Dermis blood vessel endothelial cell (primary cell): Measurements from ENCODE around the gene YY1. TPM values are rescaled to one million over a fixed set of nuclear protein-coding genes. Genes with fewer than 3 reads are reported as not detected.
"Not testable (repeated sequence)": the region's sequence is repeated elsewhere in the genome, so short reads cannot be mapped to it uniquely, and the experiment has no call there.

ENCODE experiments used
- DNase-seq: peaks from one replicate; pipeline ENCODE4 v3.0.0; 2010
- total RNA-seq: library from RNA; depleted of rRNA; stranded (reverse); fragments of >200 nt; gene quantifications from 2 replicates; pipeline ENCODE4 v1.2.3, GENCODE V29; 2014

The YY1 gene
- total RNA-seq, 1 donor from 2014 or later, result 55.1 TPM

DNA sequence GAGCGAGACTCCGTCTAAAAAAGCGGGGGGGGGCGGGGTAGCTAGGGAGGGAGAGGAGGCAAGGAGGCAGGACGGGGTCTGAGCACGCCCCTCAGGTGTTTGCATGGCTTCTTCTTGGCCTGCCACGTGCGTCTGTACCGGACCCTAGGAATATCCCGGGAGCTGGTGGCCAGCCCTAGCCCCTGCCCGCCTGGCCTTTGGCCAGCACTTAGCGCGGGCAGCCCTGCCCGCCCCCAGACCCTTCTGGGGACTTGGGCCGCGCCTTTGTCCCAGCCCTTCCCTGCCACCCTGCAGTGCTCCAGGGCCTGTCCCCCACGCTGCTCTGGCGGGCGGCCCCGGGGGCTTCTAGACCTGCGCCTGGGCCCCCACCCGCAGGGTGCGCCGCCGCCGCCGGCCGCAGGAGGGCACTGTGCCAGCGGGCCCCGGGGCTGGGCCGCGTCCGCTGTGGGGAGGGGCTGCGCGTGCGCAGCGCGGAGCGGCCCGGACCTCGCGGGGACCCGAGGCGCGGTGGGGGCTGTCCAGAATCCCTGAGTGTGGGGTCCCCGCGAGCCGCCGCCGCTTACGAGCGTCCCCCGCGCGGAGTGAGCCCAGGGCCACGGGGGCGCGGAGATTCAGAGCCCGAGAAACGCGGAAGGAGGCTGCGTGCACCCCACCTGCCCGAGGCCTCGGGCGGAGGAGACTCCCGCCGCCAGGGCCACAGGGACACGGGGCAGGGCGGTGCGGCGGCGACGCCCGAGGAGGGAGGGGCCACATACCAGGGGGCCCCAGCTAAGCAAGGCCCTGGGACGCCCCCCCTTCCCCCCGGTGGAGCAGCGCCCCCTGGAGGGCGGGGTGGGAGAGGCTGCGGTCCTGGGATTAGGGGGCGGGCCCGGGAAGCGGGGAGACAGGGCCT lies 46.3 kb downstream of the YY1 start:
- DNase-seq, result peak; percentile 72

DNA sequence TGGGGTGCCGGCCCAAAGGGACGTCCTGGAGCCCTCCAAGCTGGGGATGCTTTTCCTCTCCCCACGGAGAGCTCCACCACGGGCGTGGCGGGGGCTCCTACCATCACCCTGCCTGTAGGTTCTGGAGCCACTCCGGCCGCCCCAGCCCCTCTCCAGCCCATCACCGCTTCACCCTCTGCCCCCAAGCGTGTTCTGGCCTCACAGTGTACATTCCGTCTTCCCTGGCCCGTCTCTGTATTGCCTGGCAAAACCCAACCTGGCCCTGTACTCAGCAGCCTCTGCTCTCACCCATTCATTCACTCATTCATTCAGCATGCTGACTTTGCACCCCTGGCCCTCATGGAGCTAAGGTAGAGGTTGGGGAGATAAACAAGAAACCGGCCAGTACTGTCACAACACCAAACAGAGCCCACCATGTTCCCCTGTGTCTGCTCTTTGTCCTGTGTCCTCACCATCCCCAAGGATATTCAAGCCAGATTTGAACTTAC lies 47.0 kb downstream of the YY1 start:
- DNase-seq, result no peak

DNA sequence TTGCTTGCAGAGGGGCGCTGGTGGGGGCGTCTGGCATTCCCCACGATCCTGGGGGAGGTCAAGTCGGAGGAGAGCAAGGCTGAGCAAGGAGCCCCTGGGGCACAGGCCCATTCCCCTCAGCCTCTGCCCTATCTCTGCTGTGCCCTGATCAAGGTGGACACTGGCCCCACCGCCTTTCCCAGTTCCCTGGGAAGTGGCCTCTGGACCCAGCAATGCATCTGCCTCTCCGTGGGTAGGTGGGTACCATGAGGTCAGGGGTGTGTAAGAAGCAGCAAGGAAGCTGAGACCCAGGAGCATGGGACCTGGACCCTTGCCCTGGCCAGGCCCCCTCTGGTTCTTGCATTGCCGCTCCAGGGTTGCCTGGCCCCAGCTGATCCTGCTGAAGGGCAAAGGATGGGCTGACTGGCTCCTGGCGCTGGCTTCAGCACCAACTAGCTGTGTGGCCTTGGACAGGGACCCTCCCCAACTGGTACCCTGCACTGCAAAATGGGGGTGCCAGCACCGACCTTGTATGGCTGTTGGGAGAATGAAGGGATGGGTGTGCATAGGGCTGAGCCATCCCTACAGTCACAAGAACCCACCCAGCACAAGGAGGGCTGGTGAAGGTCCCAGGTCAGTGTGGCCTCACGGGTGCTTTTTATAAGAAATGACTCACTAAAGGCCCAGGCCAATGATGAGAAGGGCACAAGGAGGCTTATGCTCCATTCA lies 47.7 kb downstream of the YY1 start:
- DNase-seq, result no peak

DNA sequence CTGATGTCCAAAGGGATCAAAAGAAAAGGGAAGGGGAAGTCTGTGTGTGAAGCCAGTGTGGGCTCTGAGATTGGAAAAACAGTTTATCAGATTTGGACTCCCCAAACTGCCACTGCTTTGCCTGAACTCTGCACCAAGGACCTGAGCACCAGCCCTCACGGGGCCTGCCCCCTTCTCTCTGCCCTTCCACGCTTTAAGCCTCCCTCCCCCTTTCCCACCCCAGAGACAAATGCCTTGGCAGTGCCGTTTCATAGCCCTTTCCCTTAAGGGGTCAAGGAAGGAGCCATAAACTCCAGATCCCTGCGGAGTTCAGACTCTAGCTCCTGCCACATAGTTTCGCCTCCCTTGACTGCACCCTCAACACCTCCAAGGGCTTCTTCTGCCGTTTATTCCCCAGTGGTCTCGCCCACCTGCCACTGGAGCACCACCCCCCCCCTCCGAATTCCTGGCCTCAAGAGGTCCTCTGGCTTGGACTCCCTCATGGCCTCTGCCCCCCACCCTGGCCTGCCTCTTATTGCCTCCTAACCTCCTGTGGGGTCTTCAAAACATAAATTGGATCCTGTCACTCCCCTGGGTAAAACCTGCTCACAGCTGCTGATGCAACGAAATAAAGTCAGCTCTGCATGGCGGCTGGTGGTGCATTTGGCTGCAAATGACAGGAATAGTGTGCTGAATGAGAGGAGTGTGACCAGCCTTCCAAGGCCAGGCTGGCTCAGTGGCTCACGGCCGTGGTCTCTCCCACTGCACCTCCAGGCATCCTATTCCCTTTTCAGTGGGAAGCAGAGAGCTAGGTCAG lies 48.5 kb downstream of the YY1 start:
- no peak for DNase-seq

DNA sequence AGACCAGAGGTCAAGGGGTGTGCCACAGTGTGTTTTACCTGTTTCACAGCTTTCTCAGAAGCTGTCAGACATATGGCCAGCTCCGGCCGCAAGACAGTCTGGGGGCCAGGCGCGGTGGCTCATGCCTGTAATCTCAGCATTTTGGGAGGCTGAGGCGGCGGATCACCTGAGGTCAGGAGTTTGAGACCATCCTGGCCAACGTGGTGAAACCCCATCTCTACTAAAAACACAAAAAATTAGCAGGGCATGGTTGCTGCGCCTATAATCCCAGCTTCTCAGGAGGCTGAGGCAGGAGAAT lies 49.0 kb downstream of the YY1 start:
- not testable (repeated sequence) for DNase-seq

DNA sequence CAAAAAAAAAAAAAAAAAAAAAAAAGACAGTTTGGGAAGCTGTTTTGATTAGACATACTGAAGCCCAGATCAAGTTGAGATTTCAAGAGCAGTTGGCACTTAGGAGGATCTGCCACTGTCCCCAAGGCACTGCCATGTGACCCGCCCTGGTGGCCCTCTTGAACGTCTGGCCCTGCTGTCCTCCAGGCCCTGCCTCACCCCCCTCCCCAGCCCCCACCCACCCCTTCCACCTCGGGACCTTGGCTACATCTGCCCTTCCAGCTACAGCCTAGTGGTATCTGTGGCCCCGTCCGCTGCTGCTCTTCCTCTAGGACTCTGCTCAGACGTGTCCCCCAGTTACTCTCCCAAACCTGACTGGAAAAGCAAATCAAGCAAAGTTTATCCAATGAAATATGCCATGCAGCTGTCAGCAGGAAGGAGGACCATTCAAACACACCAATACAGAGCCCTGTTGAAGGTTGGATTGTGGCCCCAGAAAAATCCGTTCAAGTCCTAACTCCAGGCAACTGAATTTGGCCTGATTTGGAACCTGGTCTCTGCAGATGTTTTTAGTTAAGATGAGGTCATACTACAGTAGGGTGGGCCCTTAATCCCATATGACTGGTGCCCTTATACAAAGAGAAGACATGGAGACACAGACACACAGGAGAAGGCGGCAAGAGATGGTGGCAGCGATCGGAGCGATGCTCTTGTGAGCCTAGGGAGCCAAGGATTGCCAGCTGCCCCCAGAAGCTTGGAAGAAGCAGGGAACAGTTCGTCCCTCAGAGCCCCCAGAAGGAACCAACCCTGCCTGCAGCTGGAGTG lies 49.6 kb downstream of the YY1 start:
- no peak for DNase-seq

DNA sequence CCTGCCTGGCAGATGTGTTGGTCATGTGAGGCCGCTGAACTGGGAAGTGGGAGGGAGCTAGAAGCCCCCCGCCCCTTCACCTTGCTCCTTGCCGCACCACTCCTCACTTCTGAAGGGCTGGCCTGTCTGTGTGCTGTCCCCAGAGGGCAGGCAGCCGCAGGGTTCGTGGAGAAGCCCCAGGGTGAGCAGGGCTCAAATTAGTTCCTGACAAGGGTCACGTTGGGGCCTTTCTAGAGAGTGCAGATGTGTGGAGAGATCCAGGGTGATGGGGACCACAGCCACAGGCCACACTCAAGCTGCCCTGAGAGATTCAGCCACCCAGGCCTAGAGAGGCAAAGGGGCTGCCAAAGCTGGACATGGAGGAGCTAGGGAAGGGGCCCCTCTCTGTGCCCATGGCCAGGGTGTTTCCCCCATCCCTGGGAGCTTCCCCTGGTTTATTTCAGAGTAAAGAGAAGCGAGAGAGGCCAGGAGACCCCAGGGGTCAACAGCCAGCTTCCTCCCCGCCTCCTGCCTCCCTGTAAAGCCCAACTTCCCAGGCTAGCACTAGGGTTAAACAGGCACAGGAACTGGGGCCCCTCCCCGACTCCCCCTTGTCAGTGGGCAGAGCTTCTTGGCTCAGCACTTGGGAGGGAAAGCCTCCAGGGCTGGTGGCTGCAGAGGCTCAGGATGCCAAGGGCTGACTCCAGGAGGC lies 51.1 kb downstream of the YY1 start:
- no peak for DNase-seq

DNA sequence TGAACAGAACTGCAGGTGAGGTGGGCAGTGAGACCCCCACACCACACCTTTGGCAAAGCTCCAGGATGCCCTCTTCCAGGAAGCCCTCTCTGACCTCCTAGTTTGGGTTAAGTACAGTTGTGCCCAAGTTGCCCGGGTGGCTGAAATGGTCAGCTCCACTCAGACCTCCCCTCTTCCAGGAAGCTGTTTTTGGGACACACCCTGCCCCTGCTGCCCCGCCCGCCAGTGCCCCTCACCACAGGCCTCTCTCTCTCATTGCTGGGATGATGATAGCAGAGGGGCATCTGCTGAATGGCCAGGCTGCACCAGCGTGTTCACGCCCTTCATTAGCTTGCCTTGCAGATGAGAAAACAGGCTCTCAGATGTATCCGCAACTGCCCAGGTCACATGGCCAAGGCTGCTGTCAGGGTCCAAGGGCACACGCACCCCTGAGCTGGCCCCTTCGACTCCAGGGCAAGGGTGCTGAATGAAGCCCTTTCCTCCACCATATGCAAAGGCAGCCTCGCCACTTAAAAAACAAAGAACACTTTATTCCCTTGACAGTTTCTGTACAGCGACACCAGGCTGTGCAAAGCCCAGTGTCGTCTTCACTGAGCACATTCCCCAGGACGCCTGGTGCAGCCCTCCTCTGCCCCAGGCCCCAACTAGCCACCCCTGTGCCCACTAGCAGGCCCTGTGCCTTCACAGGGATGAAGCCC lies 51.8 kb downstream of the YY1 start:
- DNase-seq, result no peak

DNA sequence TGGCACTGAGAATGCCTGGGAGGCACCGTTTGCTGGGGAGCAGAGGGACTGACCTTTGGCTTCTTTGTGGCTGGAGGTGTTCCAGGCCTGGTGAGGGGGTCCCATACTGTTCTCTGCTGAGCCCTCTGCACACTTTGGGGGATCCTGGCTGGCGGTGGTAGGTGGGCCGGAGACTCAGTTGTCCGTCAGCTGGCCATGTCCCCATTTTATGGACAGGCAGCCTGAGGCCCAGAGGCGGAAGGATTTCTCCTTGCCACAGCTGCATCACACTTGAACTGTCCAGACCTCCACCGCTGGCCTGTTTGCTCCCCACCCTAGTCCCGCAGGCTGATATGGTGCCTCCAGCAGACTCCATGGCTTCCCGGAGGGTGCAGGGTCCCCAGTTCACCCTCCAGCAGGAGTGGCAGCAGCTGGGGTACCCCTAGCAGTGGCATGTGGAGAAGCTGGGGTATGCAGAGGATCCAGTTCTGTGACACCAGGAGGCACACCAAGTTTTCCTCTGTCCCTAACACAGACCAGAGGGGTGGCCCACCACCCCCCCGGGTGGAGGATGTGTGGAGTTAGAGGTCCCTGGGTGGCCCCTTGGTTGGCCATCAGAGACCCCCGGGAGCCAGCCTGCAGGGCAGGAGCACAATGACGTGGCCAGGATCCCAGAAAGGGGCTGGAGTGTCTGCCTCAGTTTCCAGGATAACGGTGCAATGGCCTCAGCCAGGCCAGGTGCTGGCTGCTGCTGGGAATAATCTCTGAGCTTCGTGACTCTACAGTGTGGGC lies 52.5 kb downstream of the YY1 start:
- DNase-seq, result no peak

DNA sequence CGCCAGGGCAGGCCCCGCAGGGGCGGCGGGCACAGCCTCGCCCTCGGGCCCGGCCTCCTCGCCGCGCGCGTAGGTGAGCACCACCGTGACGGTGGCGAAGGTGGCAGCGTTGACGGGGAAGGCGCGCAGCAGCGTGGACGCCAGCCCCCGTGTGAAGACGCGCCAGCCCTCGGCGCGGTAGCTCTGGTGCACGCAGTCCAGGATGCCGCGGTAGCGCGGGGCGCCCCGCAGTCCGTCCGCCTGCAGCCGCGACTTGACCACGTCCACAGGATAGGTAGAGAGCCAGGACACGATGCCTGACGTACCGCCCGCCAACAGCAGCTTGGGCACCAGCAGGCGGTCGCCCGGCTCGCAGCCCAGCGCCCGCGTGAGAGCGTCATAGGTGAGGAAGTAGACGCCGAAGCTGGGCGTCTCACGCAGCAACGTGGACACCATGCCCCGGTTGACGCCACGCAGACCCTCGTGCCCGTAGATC lies 53.4 kb downstream of the YY1 start:
- no peak for DNase-seq

DNA sequence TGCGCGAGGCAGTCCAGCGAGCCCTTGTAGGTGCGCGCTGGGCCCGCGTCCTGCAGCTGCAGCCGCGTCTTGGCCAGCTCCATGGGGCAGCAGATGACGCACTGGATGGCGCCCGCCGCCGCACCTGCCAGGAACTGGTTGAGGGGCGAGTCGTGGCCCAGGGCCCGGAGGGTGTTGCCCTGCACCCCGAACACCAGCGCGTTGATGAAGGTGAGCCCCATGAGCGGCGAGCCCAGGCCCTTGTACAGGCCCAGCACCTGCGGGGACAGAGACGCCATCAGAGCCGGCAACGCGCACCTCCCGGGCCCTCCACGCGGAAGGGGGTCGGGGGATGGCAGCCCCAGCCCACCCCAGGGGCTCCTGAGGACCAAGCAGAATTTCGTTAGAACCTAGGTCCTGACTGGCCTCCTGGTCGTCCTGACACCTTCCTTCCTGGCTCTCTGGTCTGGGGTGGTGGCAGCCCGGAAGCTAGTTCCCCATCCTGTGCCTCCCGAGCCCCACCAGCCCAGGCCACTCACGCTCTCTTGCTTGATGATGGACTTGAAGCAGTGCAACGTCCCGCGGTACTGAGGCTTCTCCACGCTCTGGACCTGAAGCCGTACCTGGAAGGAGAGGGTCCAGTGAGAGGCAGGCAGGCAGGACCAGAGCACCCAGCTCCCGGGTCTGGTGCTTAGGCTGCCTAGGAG lies 54.0 kb downstream of the YY1 start:
- no peak for DNase-seq

DNA sequence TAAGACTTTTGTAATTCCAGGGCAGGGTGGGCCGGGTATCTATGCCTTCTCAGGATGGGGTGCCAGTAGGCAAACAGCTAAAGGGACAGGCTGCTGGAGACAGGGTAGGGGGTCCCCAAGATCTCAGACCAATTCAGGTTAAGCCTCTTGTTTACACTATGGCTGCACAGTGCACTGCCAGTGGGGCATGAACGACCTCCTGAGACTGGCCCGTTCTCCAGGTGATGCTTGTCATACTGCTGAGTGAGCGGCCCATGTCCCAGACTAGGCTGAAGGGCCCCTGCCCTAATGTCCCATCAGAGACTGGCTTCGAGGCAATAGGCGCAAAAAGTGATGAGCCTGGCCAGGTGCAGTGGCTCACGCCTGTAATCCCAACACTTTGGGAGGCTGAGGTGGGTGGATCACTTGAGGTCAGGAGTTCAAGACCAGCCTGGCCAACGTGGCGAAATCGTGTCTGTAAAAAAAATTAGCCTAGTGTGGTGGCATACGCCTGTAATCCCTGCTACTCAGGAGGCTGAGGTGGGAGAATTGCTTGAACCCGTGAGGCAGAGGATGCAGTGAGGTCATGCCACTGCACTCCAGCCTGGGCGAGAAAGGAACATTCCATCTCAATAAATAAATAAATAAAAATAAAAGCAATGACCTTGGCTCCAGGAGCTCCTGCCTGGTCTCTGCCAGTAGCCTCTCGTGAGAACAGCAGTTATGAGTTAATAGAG lies 54.7 kb downstream of the YY1 start:
- DNase-seq, result no peak

DNA sequence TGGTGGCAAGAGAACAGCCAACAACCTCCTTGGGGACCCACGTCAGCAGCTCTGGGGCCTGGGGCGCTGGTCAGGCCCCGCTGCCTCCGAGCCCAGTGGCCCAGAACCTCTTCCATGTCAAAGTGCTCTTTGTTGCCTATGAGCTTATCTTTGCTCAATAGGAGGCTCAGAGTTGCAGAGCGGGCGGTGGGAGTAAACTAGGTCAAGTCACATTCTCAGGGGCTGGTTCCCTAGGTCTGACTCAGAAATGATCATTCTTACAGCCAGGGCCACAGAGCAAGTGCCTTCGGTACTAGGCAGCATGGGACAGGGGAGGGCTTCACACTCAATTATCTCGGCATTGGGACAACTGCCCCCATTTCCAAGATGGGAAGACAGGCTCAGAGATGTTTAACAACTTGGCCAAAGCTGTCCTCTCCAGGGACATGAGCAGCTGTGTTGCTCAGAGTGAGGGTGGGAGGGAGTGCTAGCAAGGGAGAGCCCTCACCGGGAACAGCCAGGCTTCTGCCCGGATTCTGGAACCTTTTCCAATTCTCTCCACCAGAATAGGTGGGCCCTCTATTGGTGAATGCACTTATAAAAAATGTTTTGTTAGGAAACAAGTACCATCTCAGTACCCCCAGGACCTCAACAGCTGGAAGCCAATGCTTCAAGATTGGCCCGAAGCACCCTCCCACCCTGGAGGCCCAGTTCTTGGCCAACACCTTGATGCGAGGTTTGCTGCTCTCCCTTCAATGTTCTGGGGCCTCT lies 55.4 kb downstream of the YY1 start:
- DNase-seq, result no peak

DNA sequence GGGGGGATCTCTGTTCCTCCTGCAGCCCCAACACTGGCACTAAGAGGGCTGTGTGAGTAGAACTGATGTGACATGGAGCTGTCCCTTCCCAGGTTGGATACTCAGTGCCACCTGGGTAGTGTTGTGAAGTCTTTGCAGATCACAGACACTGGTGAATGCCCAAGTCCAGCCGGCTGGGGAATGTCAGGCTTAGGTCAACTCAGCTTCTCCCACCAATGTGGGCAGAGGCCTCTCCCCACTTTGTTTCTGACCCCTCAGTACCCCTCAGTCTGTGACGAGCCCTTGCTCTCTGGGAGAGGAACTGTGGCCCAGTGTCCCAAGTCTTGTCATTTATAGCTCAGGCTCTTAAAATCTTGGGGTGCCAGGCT lies 56.0 kb downstream of the YY1 start:
- DNase-seq, result no peak

DNA sequence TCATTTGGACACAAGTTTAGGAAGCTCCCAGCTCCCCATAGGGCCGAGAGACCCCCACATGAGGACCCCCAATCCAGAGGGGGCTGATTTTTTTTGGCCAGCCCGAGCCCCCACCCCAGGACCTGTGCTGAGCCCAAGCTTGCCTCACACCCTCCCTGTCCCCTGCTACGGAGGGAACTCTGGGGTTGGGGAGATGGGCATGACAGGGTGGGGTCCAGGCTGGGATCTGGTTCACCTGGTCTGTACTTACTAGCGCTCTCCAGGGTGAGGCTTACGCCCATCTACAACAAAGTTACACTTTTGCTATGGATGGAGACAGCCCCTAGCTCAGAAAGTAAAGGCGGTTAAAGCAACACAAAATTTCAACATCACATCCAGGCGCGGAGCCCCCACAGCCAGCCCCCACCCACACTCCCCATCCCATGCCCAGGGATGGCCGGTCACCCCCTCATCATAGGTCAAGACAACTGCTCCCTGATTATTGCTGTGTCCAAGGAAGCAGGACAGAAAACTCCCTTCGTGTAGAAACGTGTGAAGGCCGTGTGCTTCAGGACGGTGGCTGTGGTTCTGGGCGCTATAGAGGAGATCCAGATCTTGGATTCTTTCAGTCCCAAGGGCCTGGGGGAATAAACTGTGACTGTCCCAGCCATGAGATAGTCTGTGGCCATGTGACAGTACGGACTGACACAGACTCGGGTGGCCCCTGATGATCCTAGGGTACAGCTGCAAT lies 56.6 kb downstream of the YY1 start:
- DNase-seq, result no peak

DNA sequence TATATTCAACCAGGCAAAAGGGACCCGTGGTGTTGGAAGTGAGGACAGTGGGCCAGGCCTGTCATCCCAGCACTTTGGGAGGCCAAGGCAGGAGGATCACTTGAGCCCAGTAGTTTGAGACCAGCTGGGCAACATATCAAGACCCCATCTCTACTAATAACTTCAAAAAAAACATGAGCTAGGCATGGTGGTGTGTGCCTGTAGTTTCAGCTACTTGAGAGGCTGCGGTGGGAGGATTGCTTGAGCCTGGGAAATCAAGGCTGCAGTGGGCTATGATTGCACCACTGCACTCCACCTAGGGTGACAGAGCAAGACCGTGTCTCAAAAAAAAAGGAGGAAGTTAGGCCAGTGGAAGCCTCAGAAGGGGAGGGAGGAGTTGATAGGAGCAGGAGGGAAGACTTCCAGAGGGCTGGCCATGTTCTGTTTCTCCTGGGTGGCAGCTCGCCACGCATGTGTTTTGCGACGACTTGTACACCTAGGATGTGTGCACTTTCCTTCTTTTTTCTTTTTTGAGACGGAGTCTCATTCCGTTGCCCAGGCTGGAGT lies 57.2 kb downstream of the YY1 start:
- no peak for DNase-seq

DNA sequence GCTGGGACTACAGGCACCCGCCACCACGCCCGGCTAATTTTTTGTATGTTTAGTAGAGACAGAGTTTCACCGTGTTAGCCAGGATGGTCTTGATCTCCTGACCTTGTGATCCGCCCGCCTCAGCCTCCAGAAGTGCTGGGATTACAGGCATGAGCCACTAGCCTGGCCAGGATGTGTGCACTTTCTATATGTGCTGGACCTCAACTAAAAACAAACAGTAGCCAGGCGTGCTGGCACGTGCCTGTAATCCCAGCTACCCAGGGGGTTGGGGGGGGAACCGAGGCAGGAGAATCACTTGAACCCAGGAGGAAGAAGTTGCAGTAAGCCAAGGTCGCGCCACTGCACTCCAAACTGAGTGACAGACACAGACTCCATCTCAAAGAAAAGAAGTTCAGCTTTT lies 57.8 kb downstream of the YY1 start:
- DNase-seq, result not testable (repeated sequence)
